T-helper 2 cell treated with Interferon-gamma antibody and Interleukin-4, amounts not matched to agents 5 μg/mL and 100 μg/mL, for 36 hours (primary cell): ENCODE measurements around the gene GALNT12.
A peak's percentile ranks its signal among the peaks of the same experiment; 100 is the strongest.

Experiments
- DNase-seq: peaks from one replicate; pipeline ENCODE4 v3.0.0; 2021; ENCODE audit warnings: low spot score
- H3K27ac Mint-ChIP-seq: one replicate; pipeline ENCODE4 v1.8.0; 2021; ENCODE audit warnings: mild to moderate bottlenecking, mixed read lengths
- H3K27me3 Mint-ChIP-seq: one replicate; pipeline ENCODE4 v1.8.0; 2021; ENCODE audit warnings: low read depth, mixed read lengths
- H3K36me3 Mint-ChIP-seq: one replicate; pipeline ENCODE4 v1.8.0; 2021; ENCODE audit warnings: low read depth, mixed read lengths
- H3K4me1 Mint-ChIP-seq: one replicate; pipeline ENCODE4 v1.8.0; 2021; ENCODE audit warnings: low read depth, mixed read lengths
- H3K4me3 Mint-ChIP-seq: one replicate; pipeline ENCODE4 v1.8.0; 2022; ENCODE audit warnings: mild to moderate bottlenecking, moderate library complexity, mixed read lengths
- H3K9me3 Mint-ChIP-seq: one replicate; pipeline ENCODE4 v1.8.0; 2021; ENCODE audit warnings: mixed read lengths

GALNT12 gene, protein sequence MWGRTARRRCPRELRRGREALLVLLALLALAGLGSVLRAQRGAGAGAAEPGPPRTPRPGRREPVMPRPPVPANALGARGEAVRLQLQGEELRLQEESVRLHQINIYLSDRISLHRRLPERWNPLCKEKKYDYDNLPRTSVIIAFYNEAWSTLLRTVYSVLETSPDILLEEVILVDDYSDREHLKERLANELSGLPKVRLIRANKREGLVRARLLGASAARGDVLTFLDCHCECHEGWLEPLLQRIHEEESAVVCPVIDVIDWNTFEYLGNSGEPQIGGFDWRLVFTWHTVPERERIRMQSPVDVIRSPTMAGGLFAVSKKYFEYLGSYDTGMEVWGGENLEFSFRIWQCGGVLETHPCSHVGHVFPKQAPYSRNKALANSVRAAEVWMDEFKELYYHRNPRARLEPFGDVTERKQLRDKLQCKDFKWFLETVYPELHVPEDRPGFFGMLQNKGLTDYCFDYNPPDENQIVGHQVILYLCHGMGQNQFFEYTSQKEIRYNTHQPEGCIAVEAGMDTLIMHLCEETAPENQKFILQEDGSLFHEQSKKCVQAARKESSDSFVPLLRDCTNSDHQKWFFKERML

DNA sequence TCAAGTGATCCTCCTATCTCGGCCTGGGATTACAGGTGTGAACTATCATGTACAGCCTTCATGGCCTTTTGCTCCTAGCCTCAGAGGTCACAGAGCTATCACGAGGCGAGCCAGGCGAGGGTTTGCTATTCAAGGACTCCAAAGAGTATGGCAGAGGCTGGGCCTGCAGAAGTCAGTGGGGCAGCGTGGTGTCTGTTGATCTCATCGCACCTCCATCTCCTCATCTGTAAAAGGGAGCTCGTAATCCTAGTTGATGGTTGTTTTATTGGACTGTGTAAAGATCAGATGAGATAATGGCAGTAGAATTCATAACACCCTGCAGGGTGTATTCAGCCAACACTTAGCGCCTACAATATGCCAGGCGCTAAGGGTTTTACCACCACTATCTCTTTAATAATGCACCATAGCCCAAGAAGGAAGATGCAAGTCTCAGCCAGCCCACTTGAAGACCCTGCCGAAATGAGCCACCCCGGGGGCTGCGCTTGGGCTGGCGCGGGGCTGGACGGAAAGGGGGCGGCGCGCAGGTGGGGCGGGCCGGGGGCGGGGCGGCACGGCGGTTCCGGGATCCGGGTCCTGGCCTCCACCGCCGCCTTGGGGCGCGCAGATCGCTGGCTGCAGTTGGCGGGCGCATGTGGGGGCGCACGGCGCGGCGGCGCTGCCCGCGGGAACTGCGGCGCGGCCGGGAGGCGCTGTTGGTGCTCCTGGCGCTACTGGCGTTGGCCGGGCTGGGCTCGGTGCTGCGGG, at the start of gene GALNT12:
Gene GALNT12, plus strand, starts transcription at position 601 of the 744 bp plus-strand sequence. Its CDS starts 29 bp downstream, at position 630.
- Mint-ChIP-seq H3K27me3 (peaks cover 65% of the 10 kb centered on the region), H3K4me1 (peaks cover 23% of the 10 kb centered on the region), H3K27ac (no peak within 1 kb of the TSS), H3K4me3 (peak within 1 kb of the TSS; percentile 82), H3K9me3 (no peaks in the 10 kb centered on the region), H3K36me3 (peaks cover 4% of the 10 kb centered on the region)
- DNase-seq, result peak; percentile 36

GRCh38 chr9:98760231-98760630, 47.2 kb upstream of the GALNT12 start:
- Mint-ChIP-seq H3K27me3 (no peaks in the 10 kb centered on the region), H3K36me3 (no peaks in the 10 kb centered on the region), H3K27ac (no peak overlapping the region), H3K4me1 (no peaks in the 10 kb centered on the region), H3K4me3 (no peak overlapping the region), H3K9me3 (peaks cover 6% of the 10 kb centered on the region)
- no peak for DNase-seq

DNA sequence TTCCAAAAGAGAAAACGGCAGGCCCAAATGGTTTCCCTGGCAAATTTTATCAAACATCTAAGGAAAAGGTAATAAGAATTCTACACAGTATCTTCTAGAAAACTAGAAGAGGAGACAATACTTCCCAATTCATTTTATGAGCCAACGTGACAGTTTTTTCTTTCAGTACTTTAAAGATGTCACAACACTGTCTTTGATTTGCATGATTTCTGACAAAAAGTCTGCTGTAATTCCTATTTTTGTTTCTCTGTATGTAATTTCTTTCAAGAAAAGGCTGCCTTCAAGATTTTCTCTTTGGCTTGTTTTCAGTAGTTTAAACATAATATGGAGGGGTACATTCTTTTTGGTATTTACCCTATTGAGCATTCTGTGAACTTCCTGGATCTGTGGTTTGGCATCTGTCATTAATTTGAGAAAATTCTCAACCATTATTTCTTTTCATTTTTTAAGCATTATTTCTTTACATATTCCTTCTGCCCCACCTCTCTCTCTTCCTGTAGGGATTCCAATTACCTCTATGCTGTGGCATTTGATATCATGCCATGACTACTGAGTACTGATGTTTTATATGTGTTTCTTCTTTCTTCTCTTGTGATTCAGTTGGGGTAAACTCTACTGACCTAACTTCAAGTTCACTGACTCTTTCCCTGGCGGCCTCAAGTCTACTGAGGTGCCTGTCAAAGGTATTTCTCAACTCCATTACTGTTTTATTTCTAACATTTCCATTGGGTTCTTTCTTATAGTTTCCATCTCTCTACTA, 43.3 kb upstream of the GALNT12 start:
- Mint-ChIP-seq H3K36me3 (no peaks in the 10 kb centered on the region), H3K4me1 (no peaks in the 10 kb centered on the region)
- DNase-seq, result no peak

GRCh38 chr9:98765256-98765655, 42.2 kb upstream of the GALNT12 start:
- Mint-ChIP-seq H3K9me3 (no peaks in the 10 kb centered on the region), H3K4me1 (no peaks in the 10 kb centered on the region), H3K27ac (no peak overlapping the region), H3K27me3 (no peaks in the 10 kb centered on the region), H3K4me3 (no peak overlapping the region), H3K36me3 (no peaks in the 10 kb centered on the region)
- DNase-seq, result no peak

More for the DNA sequence above, 43.3 kb upstream of the GALNT12 start:
- Mint-ChIP-seq H3K27ac (no peak overlapping the region), H3K27me3 (no peaks in the 10 kb centered on the region), H3K4me3 (no peak overlapping the region), H3K9me3 (no peaks in the 10 kb centered on the region)

GRCh38 chr9:98766586-98766985, 40.9 kb upstream of the GALNT12 start:
- DNase-seq, result no peak
- Mint-ChIP-seq H3K27ac (no peak overlapping the region), H3K9me3 (no peaks in the 10 kb centered on the region), H3K4me3 (no peak overlapping the region), H3K4me1 (no peaks in the 10 kb centered on the region), H3K36me3 (no peaks in the 10 kb centered on the region), H3K27me3 (no peaks in the 10 kb centered on the region)

- Mint-ChIP-seq H3K27me3 (no peaks in the 10 kb centered on the region), H3K27ac (no peak overlapping the region), H3K9me3 (no peaks in the 10 kb centered on the region), H3K4me3 (no peak overlapping the region), H3K36me3 (no peaks in the 10 kb centered on the region), H3K4me1 (no peaks in the 10 kb centered on the region)
- no peak for DNase-seq
These were observed 40.3 kb upstream of the GALNT12 start for GRCh38 chr9:98767196-98767595.

DNA sequence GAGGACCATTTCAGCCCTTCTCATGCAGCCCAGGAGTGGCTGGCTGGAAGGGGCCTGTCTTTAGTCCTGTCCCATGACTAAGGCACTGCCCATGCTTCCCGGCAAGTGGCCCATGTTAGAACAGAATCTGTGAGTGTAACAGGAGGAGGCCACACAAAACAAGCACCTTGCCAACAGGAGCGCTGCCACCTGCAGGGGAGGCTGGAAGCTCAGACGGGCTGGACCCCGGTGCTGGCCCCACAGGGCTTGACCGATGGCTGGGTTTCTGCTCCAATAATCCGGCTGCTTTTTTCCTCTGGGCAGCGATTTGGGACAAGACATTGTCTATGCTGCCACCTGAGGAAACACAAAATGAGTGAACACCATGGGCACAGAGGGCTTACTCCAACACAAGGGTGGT, 39.6 kb upstream of the GALNT12 start:
- DNase-seq, result no peak
- Mint-ChIP-seq H3K36me3 (no peaks in the 10 kb centered on the region), H3K4me3 (no peak overlapping the region)

GRCh38 chr9:98768344-98768743, 39.1 kb upstream of the GALNT12 start:
- H3K36me3 Mint-ChIP-seq, result no peaks in the 10 kb centered on the region
- no peaks in the 10 kb centered on the region for H3K4me1 Mint-ChIP-seq
- H3K4me3 Mint-ChIP-seq, result no peak overlapping the region
- H3K27ac Mint-ChIP-seq, result no peak overlapping the region
- no peaks in the 10 kb centered on the region for H3K27me3 Mint-ChIP-seq
- DNase-seq, result no peak
- no peaks in the 10 kb centered on the region for H3K9me3 Mint-ChIP-seq

More for the DNA sequence above, 39.6 kb upstream of the GALNT12 start:
- Mint-ChIP-seq H3K27ac (no peak overlapping the region), H3K9me3 (no peaks in the 10 kb centered on the region), H3K4me1 (no peaks in the 10 kb centered on the region), H3K27me3 (no peaks in the 10 kb centered on the region)

DNA sequence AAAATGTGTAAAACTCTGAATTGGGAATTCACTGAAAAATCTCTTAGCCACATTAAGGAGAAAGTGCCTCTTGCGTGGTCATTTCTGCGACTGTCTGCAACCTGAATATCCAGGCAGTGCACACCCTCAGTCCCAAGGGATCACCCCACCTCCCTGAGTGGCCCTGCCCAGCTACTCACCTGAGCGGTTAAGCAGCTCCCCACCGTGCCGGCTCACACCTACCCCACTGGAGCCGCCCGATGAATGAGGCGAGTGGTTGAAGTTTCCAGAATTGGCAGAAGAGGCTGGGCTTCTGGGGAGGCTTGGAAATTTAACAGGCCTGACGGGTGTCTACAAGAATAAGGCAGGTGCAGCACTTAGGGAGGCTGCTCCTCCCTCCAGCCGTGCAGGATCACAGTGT, 36.8 kb upstream of the GALNT12 start:
- Mint-ChIP-seq H3K27me3 (no peaks in the 10 kb centered on the region), H3K36me3 (no peaks in the 10 kb centered on the region), H3K4me1 (no peaks in the 10 kb centered on the region), H3K4me3 (no peak overlapping the region), H3K9me3 (no peaks in the 10 kb centered on the region), H3K27ac (no peak overlapping the region)
- DNase-seq, result no peak

- H3K36me3 Mint-ChIP-seq, result no peaks in the 10 kb centered on the region
- no peak for DNase-seq
- no peak overlapping the region for H3K27ac Mint-ChIP-seq
- H3K4me3 Mint-ChIP-seq, result no peak overlapping the region
- no peaks in the 10 kb centered on the region for H3K4me1 Mint-ChIP-seq
- no peaks in the 10 kb centered on the region for H3K9me3 Mint-ChIP-seq
- no peaks in the 10 kb centered on the region for H3K27me3 Mint-ChIP-seq
These were observed 36.1 kb upstream of the GALNT12 start for GRCh38 chr9:98771209-98771874.

GRCh38 chr9:98772364-98773155, 34.9 kb upstream of the GALNT12 start:
- no peak for DNase-seq
- no peaks in the 10 kb centered on the region for H3K4me1 Mint-ChIP-seq
- H3K4me3 Mint-ChIP-seq, result no peak overlapping the region
- H3K36me3 Mint-ChIP-seq, result no peaks in the 10 kb centered on the region
- no peak overlapping the region for H3K27ac Mint-ChIP-seq
- H3K27me3 Mint-ChIP-seq, result no peaks in the 10 kb centered on the region
- no peaks in the 10 kb centered on the region for H3K9me3 Mint-ChIP-seq

DNA sequence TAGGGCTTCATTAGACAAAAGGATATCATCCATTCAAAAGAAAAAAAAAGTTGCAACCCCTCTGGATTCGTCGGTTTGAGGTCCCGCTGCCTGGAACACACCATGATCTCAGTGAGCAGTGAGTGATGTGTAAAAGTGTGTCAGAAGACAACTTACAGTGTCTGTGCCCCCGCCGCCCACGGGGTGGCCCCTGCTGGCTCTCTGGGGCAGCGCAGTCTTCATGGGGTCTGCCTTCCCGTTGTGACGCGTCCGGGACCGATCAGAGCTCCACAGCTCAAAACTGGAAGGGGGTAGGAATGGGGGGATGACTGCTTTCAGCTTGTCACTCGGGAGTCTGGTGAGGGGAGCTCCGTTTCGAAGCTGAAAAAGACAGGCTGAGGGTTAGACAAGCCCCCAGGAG, 33.7 kb upstream of the GALNT12 start:
- DNase-seq, result no peak
- H3K4me3 Mint-ChIP-seq, result no peak overlapping the region
- no peaks in the 10 kb centered on the region for H3K9me3 Mint-ChIP-seq
- H3K27me3 Mint-ChIP-seq, result no peaks in the 10 kb centered on the region
- H3K27ac Mint-ChIP-seq, result no peak overlapping the region
- H3K36me3 Mint-ChIP-seq, result no peaks in the 10 kb centered on the region
- H3K4me1 Mint-ChIP-seq, result no peaks in the 10 kb centered on the region

GRCh38 chr9:98774746-98775145, 32.7 kb upstream of the GALNT12 start:
- H3K27me3 Mint-ChIP-seq, result no peaks in the 10 kb centered on the region
- no peak overlapping the region for H3K27ac Mint-ChIP-seq
- no peak for DNase-seq
- H3K4me1 Mint-ChIP-seq, result no peaks in the 10 kb centered on the region
- no peaks in the 10 kb centered on the region for H3K36me3 Mint-ChIP-seq
- no peak overlapping the region for H3K4me3 Mint-ChIP-seq
- H3K9me3 Mint-ChIP-seq, result no peaks in the 10 kb centered on the region
